ENCODE measurements around the gene LMBR1L.
"Not testable (repeated sequence)": the region's sequence is repeated elsewhere in the genome, so short reads cannot be mapped to it uniquely, and the experiment has no call there.

LMBR1L gene, protein sequence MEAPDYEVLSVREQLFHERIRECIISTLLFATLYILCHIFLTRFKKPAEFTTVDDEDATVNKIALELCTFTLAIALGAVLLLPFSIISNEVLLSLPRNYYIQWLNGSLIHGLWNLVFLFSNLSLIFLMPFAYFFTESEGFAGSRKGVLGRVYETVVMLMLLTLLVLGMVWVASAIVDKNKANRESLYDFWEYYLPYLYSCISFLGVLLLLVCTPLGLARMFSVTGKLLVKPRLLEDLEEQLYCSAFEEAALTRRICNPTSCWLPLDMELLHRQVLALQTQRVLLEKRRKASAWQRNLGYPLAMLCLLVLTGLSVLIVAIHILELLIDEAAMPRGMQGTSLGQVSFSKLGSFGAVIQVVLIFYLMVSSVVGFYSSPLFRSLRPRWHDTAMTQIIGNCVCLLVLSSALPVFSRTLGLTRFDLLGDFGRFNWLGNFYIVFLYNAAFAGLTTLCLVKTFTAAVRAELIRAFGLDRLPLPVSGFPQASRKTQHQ

DNA sequence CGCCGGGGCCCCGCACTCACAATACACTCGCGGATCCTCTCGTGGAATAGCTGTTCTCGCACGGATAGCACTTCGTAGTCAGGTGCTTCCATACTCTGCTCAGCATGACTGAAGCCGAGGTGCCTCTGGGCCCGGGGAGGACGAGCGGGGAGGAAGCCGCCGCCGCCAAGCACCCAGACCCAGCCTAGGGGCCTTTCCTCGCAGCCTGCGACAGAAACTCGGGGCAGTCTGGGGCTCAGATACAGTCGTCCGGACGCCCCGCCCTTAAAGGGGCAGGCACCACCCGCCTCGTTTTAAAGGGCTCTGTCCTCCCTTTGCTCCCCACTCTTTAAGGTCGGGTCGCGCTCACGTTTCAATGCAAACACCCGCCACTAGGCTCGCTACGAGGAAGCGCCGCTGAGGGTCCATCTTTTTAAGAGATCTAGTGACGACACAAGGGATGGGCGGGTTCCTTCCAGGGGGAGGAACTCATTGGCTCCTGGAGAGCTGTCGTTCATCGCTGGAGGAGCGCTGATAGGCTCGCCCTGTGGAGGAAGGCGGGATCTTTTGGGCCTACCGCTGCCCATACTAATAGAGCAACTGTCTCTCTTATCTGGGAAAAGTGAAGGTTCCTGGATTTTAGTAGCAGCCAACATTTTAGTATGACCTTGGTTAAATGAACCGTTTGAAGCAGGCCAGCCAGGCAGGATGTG lies at the start of gene LMBR1L:
Gene LMBR1L, minus strand, starts transcription at position 384 of the 692 bp plus-strand sequence. Its CDS starts 292 bp downstream, at position 92.
- DNase-seq (ENCODE audit: low read depth): peak; percentile 92

DNA sequence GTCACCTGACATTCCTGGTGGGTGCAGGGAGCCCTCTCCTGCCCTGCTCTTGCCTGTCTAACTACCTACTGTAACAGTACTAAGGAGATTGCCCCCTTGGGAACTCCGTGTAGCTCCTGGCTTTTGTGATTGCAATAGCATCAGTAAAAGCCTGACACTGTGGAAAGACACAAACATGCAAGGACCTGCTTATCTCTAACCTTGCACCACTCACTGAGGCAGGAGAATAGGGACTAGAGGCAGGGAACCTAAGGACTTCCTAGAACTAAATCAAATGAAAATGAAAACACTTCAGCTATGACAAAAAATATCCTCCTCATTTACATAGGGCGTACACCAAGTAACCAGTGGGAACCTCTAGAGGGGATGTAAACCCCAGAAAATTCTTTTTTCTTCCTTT lies 49.8 kb upstream of the LMBR1L start:
- DNase-seq (ENCODE audit: low read depth): no peak

DNA sequence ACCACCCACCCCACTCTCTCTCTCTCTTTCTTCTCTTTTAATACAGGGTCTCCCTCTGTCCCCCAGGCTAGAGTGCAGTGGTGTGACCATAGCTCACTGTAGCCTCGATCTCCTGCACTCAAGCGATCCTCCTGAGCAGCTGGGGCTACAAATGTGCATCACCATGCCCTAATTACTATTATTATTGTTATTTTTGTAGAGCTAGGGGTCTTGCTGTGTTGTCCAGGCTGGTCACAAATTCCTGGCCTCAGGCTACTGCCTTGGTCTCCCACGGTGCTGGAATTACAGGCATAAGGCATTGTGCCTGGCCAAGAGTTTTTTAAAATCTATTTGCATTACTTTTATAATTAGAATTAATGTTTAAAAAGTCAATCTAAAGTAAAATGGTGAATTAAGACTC lies 43.6 kb upstream of the LMBR1L start:
- DNase-seq (ENCODE audit: low read depth): no peak

DNA sequence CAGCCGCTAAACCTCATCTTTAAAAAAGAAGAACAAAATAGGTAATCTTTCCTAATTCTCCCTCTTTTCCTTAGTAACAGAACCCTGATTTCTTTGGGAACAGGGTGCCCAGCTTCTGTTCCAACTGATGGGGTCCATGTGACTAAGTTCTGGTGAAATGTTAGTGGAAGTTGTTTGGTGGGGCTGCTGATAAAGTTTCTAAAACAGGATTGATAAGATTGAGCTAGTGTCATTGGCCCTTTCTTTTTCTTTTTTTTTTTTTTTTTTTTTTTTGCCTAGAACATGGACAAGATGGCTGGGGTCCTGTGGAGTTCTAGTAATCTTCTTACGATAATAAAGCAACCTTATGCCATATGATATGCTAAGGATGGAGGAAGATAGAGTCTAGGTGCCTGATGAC lies 36.7 kb upstream of the LMBR1L start:
- no peak for DNase-seq (ENCODE audit: low read depth)

DNA sequence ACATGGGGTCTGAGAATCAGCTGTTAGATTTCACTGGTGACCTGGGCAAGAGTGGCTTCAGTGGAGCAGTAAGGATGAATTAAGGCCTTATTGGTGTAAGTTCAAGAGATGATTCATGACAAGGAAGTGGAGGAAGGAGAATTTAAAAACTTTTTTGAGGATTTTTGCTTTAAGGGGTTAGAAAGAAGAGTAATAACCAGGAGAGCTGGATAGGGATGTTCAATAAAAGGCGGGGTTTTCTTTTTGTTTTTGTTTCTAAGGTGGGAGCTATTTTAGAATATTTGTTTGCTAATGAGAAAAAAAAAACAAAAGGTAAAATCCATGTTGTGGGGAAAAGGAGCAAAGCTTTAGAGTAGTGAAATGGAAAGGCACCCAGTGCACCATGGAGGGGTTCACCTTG lies 35.8 kb upstream of the LMBR1L start:
- no peak for DNase-seq (ENCODE audit: low read depth)

DNA sequence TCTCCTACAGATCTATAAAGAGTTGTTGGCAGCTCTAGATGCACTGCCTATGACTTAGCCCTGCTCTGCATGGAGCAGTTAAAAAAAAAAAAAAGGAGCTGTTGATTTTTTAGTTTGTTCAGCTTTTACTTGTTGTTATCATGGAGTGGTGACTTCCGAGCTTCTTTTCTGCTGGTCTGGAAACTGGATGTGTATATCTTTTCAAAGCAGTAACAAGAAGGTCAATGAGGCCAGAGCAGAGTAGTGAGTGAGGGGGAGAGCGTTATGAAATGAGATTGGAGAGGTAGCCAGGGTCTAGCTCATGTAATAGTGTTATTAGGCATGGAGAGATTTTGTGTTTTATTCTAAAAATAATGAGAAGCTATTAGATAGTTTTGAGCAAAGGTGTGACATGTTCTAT lies 33.7 kb upstream of the LMBR1L start:
- DNase-seq (ENCODE audit: low read depth): no peak

DNA sequence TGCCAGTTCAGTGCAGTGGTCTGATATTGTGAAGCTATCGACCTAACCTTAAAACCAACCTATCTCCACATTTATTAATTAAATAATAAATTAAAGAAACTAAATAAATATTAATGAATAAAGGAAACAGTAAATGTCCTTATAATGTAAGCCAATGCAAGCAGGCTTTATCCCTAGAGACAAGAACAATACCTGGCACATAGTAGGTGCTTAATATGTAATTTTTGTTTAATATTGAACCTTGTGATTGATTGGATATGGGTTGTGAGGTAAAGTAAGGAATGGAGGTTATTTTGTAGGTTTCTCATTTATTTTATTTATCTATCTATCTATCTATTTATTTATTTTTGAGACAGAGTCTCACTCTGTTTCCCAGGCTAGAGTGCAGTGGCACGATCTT lies 28.4 kb upstream of the LMBR1L start:
- no peak for DNase-seq (ENCODE audit: low read depth)

DNA sequence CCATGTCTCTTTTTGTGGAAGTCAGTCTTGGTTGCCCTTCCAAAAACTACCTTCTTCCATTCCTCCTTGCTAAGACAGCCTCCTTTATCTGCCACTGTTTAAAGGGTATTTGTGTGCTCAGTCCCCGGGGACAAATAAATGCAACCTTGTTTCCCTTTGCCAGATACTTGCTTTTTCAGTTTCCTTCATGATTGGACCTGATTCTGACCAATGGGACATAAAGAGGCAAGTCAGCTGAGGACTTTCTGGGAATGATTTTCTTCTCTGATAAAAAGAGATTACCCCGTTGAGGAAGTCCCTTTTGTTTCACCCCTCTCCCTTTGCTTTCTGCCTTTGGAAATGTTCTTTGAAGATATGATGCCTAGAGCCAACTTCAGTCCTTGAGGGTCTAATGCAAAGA lies 27.9 kb upstream of the LMBR1L start:
- no peak for DNase-seq (ENCODE audit: low read depth)

DNA sequence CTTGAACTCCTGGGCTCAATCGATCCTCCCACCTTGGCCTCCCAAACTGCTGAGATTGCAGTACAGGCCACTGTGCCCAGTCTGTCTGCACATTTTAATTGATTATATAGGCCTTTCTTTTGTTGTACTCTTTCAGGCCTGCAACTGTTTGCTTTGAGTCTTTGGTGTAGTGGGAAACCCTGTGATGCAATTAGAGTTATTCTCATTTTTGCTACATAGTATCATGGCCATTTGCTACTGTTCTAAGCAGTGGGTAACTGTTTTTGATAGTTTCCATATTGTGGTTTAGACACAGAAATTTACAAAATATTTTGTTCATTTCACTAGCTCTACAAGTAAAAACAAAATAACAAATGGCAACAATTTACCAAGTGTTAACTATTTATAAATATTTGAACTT lies 26.8 kb upstream of the LMBR1L start:
- DNase-seq (ENCODE audit: low read depth): no peak

DNA sequence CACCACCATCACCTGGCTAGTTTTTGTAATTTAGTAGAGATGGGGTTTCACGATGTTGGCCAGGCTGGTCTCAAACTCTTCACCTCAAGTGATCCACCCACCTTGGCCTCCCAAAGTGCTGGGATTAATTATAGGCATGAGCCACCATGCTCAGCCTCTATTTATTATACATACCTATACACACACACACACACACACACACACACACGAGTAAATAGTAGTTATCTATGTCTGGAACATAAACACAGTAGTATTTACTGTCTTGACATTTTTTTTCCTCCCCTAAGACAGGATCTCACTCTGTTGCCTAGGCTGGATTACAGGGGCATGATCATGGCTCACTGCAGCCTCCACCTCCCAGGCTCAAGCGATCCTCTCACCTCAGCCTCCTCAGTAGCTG lies 26.4 kb upstream of the LMBR1L start:
- not testable (repeated sequence) for DNase-seq (ENCODE audit: low read depth)

DNA sequence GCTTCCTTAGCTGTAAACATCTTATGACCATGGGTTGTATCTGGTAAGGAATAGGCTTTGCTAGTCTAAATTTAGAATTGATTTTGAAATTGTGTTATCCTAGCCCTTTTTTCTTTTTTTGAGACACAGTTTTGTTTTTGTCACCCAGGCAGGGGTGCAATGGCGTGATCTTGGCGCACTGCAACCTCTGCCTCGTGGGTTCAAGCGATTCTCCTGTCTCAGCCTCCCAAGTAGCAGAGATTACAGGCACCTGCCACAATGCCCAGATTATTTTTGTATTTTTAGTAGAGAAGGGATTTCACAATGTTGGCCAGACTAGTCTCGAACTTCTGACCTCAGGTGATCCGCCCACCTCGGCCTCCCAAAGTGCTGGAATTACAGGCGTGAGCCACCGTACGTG lies 22.9 kb upstream of the LMBR1L start:
- DNase-seq (ENCODE audit: low read depth): no peak

DNA sequence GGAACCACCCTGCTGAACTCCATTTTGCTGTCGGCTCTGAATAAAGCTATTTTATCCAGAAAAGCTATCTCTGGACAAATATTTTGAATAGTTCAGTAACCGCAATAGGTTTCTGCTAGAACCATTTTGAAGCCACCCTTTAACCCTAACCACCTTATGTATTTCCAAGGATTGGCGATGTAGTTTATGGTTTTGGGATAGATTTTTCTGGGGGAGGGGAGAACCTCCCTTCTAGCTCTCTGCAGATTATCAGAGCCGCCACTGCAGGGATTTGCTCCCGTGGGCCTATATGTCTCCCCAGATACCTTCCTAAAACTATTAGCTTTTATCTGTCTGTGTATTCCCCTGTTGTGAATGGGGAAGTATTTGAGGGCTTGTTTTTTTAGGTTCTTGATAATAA lies 22.4 kb upstream of the LMBR1L start:
- no peak for DNase-seq (ENCODE audit: low read depth)

DNA sequence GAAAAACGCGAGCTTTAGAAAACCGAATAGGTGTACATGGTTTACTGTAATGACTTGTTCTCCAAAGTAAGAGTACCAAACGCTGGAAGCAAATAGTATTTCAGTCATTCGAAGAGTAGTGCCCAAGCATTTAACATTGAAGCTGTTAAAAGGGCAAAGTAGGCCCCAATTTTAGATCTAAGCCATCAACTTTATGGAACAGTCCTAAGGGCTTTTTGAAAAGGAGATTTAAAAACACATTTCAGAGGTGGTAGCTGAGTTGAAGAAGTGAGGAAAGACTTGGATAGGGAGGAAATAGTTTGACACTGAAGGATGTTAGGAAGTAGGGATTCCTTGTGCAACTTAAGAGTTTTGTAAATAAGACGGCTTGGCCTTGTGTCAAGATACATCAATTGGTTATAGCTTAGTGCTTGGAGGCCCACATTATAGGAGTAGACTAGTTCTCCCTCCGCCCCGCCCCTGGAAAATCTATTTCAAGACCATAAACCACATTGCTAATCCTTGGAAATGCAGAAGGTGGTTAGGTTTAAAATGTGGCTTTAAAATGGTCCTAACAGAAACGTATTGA lies 21.3 kb upstream of the LMBR1L start:
- DNase-seq (ENCODE audit: low read depth): no peak

DNA sequence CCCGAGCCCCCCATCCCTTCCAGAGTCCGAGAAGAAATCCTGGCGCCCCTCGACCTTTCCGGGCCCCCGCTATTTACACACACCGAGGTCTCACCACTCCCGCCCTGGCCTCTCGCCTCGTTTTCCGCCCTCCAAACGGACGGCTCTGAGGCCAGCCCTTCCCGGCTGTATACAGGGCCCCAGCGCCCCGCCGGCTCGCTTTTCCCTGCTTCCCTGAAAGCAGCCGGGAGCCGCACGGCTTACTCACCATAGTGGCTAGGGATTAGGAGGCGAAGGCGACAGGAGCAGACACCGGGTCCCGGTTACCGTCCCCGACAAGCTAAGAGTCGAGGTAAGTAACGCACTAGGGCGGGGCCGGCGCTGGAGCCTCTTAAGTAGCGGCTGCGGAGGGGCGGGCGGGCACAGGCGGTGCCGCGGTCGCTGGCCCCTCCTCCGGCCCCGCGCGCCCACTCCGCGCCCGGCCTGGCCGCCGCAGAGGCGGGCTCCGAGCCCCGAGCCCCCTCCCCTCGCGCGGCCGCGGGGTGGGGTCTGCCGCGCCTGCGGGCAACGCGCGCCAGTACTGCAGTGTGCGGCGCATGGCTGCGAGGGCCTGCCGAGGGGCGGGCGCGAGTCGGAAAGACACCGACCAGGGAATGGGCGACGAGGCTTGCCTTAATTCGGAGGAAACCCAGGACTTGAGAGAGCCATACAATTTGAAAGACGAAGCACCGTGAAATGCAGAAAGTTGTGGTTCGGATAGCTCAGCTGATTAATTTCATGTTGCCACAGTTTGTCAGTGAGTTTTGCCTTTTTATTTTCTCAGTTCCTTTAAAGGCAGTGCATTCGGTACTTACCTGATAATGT lies 20.6 kb upstream of the LMBR1L start, which contains the start of gene TUBA1B:
Gene TUBA1B, minus strand, starts transcription at position 345 of the 843 bp plus-strand sequence. Its CDS starts 95 bp downstream, at position 250.
- DNase-seq (ENCODE audit: low read depth): peak; percentile 86

DNA sequence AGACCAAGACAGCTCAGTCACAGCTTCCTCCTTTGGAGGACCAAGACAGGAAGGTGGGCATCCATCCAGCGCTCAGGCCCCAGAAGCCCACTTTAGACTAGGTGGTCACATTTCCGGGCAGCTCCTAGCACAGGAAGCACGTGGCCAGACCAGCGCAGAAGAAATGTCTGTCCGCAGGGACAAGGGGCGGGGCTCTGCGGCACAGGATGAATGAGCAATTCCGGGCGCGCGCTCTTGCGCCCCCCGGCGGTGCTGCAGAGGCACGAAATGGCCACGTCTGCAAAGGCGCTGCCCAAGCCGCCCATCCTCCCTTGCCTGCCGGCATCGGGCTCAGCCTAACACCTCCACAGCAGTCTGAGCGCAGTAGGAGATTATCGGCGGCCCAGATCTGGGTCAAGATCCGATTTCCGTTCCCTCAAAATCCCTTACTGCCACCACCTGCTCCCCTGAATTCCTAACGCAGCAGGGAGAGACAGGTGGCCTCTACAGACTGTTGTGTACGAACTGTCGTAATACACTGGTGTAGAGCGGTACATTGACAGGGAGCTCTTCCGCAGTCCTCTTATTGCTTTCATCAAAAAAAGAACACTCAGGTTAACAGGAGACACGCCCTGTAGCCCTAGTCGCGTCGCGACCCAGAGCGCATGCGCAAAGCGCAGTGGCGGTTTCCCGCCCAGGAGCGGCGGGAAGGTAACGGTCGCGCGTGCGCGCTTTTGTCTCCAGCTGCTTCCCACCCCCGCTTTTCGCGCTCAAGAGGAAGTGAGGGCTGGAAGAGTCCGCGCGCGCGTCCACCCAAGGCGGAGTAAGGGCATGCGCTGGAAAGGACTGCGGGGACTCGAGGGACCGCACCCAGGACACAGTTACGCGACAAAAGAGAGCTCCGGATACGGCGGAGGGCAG lies 19.8 kb upstream of the LMBR1L start:
- DNase-seq (ENCODE audit: low read depth): peak; percentile 89

DNA sequence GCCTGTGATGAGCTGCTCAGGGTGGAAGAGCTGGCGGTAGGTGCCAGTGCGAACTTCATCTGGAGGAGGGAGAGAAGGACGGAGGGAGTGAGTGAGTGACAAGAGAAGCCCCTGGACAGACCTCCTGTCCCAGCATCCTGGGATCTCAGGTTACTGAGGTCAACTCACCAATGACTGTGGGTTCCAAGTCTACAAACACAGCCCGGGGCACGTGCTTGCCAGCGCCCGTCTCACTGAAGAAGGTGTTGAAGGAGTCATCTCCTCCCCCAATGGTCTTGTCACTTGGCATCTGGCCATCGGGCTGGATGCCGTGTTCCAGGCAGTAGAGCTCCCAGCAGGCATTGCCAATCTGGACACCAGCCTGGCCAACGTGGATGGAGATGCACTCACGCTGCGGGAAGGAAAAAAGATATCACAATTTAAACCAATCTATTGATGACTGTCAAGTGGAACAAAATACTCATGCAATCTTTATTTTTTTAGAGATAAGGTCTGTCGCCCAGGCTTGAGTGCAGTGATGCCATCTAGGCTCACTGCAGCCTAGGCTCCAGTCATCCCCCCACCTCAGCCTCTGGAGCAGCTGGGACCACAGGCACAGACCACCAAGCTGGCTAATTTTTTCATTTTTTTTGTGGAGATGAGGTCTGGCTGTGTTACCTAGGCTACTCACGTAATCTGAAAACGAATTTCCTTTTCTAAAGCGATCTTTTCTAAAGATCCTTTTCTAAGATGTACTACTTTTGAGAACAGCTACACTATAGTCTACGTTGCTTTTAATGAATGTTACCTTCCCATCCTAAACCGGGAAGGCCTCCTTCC lies 18.9 kb upstream of the LMBR1L start:
- no peak for DNase-seq (ENCODE audit: low read depth)

DNA sequence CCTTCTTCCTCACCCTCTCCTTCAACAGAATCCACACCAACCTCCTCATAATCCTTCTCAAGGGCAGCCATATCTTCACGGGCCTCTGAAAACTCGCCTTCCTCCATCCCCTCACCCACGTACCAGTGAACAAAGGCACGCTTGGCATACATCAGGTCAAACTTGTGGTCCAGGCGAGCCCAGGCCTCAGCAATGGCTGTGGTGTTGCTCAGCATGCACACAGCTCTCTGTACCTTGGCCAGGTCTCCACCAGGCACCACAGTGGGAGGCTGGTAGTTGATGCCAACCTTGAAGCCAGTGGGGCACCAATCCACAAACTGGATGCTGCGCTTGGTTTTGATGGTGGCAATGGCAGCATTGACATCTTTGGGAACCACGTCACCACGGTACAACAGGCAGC lies 17.3 kb upstream of the LMBR1L start:
- DNase-seq (ENCODE audit: low read depth): not testable (repeated sequence)

DNA sequence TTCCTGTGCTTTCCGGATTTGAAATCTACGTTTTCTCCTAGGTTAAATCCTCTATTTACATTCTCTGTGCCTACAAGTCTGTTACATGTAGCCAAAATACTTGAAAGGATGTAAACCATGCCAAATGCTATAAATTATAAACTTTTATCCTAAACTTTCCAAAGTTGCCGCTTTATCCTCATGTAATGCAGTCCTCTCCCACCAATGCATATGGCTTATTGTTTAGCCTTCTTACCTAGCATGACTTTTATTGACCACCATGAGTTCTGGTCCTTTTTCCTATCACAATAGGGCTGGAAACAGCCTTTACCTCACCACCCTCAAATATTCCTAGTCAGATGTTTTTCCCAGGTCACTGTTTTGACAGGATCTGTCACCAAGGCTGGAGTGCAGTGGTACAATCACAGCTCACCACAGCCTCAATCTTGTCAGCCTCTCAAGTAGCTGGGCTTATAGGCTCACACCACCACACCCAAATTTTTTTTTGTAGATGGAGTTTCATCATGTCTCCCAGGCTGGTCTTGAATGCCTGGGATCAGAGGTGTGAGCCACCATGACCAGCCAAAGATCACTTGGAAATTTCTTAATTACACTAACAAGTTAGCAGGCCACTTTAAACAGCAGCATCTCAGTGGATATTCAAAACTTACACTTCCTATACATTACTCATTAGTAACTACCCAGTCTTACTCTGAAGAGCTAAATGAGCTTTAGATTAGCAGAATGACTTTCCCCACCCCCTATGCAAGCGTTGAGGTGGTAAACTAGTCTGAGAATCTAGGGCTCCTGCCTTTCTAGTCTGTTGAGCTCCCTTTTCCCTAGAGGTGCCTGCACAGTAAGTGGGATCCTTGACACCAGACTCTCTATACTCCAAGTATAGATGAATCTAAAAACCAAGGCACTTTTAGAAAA lies 16.5 kb upstream of the LMBR1L start:
- DNase-seq (ENCODE audit: low read depth): no peak

Measured in activated T-cell treated with anti-CD3 and anti-CD28 coated beads for 24 hours (primary cell).